ENCODE measurements around the gene SOCS7. TPM values are rescaled to one million over a fixed set of nuclear protein-coding genes. Genes with fewer than 3 reads are reported as not detected.
"Not testable (repeated sequence)": the region's sequence is repeated elsewhere in the genome, so short reads cannot be mapped to it uniquely, and the experiment has no call there.

The SOCS7 gene
- total and polyA plus RNA-seq, 4 donors, result 0.74 to 11.0 (median 2.9) TPM

- H3K27me3 ChIP-seq (ENCODE audit: control insufficient read depth in 4 of 4, insufficient read depth in 4 of 4, low read length in 3 of 4), result no peaks in the 10 kb centered on the region
- H3K9ac ChIP-seq (ENCODE audit: low read depth in 1 of 2, low read length in 2 of 2), result no peak overlapping the region
- DNase-seq (ENCODE audit: low spot score), result no peak
- H3K36me3 ChIP-seq (ENCODE audit: control insufficient read depth in 4 of 4, insufficient read depth in 3 of 4, low read depth in 1 of 4, low read length in 3 of 4), result no peaks in the 10 kb centered on the region
- no peak for TF ChIP-seq RXRA (IDR thresholded peaks at IDR 0.05)
- no peak for TF ChIP-seq JUND (IDR thresholded peaks at IDR 0.05)
- no peak for TF ChIP-seq HNF4G (IDR thresholded peaks at IDR 0.05)
- no peak for TF ChIP-seq EGR1 (IDR thresholded peaks at IDR 0.05; ENCODE audit: low read depth in 2 of 2)
- TF ChIP-seq SP1 (IDR thresholded peaks at IDR 0.05), result no peak
- no peak for TF ChIP-seq FOXA2 (IDR thresholded peaks at IDR 0.05)
- no peak overlapping the region for H3K27ac ChIP-seq (ENCODE audit: low read depth in 1 of 2, low read length in 2 of 2)
- 78% methylated on average over 9 of the region's 9 CpGs for WGBS
- no peak overlapping the region for H3K4me3 ChIP-seq (ENCODE audit: low read depth in 1 of 3, low read length in 3 of 3)
- H3K4me1 ChIP-seq (ENCODE audit: control insufficient read depth in 4 of 4, insufficient read depth in 4 of 4, low read length in 3 of 4), result no peaks in the 10 kb centered on the region
- no peaks in the 10 kb centered on the region for H3K9me3 ChIP-seq (ENCODE audit: control insufficient read depth in 4 of 4, low read length in 3 of 4)
Measured at GRCh38 chr17:38435795-38436194, 84.2 kb downstream of the SOCS7 start.

- 73% methylated on average over 11 of the region's 11 CpGs for WGBS
- Histone ChIP-seq H3K4me1 (ENCODE audit: control insufficient read depth in 4 of 4, insufficient read depth in 4 of 4, low read length in 3 of 4) (no peaks in the 10 kb centered on the region), H3K4me3 (ENCODE audit: low read depth in 1 of 3, low read length in 3 of 3) (no peak overlapping the region), H3K9me3 (ENCODE audit: control insufficient read depth in 4 of 4, low read length in 3 of 4) (no peaks in the 10 kb centered on the region), H3K27me3 (ENCODE audit: control insufficient read depth in 4 of 4, insufficient read depth in 4 of 4, low read length in 3 of 4) (no peaks in the 10 kb centered on the region), H3K27ac (ENCODE audit: low read depth in 1 of 2, low read length in 2 of 2) (no peak overlapping the region), H3K36me3 (ENCODE audit: control insufficient read depth in 4 of 4, insufficient read depth in 3 of 4, low read depth in 1 of 4, low read length in 3 of 4) (no peaks in the 10 kb centered on the region), H3K9ac (ENCODE audit: low read depth in 1 of 2, low read length in 2 of 2) (no peak overlapping the region)
- TF ChIP-seq EGR1 (IDR thresholded peaks at IDR 0.05; ENCODE audit: low read depth in 2 of 2) (no peak), HNF4A (conservative IDR thresholded peaks at IDR 0.05) (no peak)
- DNase-seq (ENCODE audit: low spot score), result no peak
Measured at GRCh38 chr17:38436386-38436785, 84.7 kb downstream of the SOCS7 start.

DNA sequence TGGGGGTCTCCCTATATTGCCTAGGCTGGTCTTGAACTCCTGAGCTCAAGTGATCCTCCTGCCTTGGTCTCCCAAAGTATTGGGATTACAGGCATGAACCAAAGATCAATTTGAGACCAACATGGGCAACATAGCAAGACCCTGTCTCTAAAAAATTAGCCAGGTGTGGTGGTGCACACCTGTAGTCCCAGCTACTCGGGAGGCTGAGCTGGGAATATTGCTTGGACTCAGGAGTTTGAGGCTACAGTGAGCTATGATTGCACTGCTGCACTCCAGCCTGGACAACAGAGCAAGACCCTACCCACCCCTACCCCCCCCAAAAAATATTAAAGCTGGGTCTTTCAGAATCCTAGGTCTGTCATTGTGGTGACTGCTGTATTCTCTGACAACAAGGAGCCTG lies 85.7 kb downstream of the SOCS7 start:
- H3K4me1 ChIP-seq (ENCODE audit: control insufficient read depth in 4 of 4, insufficient read depth in 4 of 4, low read length in 3 of 4); H3K4me3 ChIP-seq (ENCODE audit: low read depth in 1 of 3, low read length in 3 of 3); H3K9ac ChIP-seq (ENCODE audit: low read depth in 1 of 2, low read length in 2 of 2): not testable (repeated sequence)

GRCh38 chr17:38439436-38439835 lies 87.8 kb downstream of the SOCS7 start:
- Histone ChIP-seq H3K4me3 (ENCODE audit: low read depth in 1 of 3, low read length in 3 of 3) (no peak overlapping the region), H3K36me3 (ENCODE audit: control insufficient read depth in 4 of 4, insufficient read depth in 3 of 4, low read depth in 1 of 4, low read length in 3 of 4) (no peaks in the 10 kb centered on the region), H3K27me3 (ENCODE audit: control insufficient read depth in 4 of 4, insufficient read depth in 4 of 4, low read length in 3 of 4) (no peaks in the 10 kb centered on the region), H3K9ac (ENCODE audit: low read depth in 1 of 2, low read length in 2 of 2) (no peak overlapping the region), H3K27ac (ENCODE audit: low read depth in 1 of 2, low read length in 2 of 2) (no peak overlapping the region), H3K4me1 (ENCODE audit: control insufficient read depth in 4 of 4, insufficient read depth in 4 of 4, low read length in 3 of 4) (no peaks in the 10 kb centered on the region), H3K9me3 (ENCODE audit: control insufficient read depth in 4 of 4, low read length in 3 of 4) (no peaks in the 10 kb centered on the region)
- DNase-seq (ENCODE audit: low spot score), result no peak
- TF ChIP-seq RAD21 (IDR thresholded peaks at IDR 0.05), result no peak
- TF ChIP-seq YY1 (IDR thresholded peaks at IDR 0.05), result no peak
- TF ChIP-seq MAX (IDR thresholded peaks at IDR 0.05), result no peak
- TF ChIP-seq CTCF (IDR thresholded peaks at IDR 0.05; ENCODE audit: low read depth, low read length, missing input control), result no peak
- TF ChIP-seq, protein P1, sequence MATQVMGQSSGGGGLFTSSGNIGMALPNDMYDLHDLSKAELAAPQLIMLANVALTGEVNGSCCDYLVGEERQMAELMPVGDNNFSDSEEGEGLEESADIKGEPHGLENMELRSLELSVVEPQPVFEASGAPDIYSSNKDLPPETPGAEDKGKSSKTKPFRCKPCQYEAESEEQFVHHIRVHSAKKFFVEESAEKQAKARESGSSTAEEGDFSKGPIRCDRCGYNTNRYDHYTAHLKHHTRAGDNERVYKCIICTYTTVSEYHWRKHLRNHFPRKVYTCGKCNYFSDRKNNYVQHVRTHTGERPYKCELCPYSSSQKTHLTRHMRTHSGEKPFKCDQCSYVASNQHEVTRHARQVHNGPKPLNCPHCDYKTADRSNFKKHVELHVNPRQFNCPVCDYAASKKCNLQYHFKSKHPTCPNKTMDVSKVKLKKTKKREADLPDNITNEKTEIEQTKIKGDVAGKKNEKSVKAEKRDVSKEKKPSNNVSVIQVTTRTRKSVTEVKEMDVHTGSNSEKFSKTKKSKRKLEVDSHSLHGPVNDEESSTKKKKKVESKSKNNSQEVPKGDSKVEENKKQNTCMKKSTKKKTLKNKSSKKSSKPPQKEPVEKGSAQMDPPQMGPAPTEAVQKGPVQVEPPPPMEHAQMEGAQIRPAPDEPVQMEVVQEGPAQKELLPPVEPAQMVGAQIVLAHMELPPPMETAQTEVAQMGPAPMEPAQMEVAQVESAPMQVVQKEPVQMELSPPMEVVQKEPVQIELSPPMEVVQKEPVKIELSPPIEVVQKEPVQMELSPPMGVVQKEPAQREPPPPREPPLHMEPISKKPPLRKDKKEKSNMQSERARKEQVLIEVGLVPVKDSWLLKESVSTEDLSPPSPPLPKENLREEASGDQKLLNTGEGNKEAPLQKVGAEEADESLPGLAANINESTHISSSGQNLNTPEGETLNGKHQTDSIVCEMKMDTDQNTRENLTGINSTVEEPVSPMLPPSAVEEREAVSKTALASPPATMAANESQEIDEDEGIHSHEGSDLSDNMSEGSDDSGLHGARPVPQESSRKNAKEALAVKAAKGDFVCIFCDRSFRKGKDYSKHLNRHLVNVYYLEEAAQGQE (IDR thresholded peaks at IDR 0.05), result no peak
- WGBS, result 90% methylated on average over 5 of the region's 5 CpGs

More for the DNA sequence above, 85.7 kb downstream of the SOCS7 start:
- not testable (repeated sequence) for H3K27me3 ChIP-seq (ENCODE audit: control insufficient read depth in 4 of 4, insufficient read depth in 4 of 4, low read length in 3 of 4); H3K36me3 ChIP-seq (ENCODE audit: control insufficient read depth in 4 of 4, insufficient read depth in 3 of 4, low read depth in 1 of 4, low read length in 3 of 4); H3K27ac ChIP-seq (ENCODE audit: low read depth in 1 of 2, low read length in 2 of 2); DNase-seq (ENCODE audit: low spot score); H3K9me3 ChIP-seq (ENCODE audit: control insufficient read depth in 4 of 4, low read length in 3 of 4)
- 88% methylated on average over 1 of the region's 1 CpG for WGBS
